GM18873 (cell line): ENCODE measurements around the gene CLCA1.

ENCODE experiments used
- ATAC-seq: cut with Tn5 transposase; IDR thresholded peaks from one replicate; pipeline ENCODE4 v1.9.1; 2021; ENCODE audit warnings: mild to moderate bottlenecking, moderate library complexity, moderate number of reproducible peaks; ENCODE audit not compliant: unreplicated experiment, low FRiP score

The CLCA1 gene

DNA sequence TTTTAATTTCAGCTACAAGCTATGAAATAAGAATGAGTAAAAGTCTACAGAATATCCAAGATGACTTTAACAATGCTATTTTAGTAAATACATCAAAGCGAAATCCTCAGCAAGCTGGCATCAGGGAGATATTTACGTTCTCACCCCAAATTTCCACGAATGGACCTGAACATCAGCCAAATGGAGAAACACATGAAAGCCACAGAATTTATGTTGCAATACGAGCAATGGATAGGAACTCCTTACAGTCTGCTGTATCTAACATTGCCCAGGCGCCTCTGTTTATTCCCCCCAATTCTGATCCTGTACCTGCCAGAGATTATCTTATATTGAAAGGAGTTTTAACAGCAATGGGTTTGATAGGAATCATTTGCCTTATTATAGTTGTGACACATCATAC is 13.7 kb upstream of the CLCA1 start:
- ATAC-seq, result no peak

- no peak for ATAC-seq
Observed at GRCh38 chr1:86460998-86461397, 7.7 kb upstream of the CLCA1 start.

DNA sequence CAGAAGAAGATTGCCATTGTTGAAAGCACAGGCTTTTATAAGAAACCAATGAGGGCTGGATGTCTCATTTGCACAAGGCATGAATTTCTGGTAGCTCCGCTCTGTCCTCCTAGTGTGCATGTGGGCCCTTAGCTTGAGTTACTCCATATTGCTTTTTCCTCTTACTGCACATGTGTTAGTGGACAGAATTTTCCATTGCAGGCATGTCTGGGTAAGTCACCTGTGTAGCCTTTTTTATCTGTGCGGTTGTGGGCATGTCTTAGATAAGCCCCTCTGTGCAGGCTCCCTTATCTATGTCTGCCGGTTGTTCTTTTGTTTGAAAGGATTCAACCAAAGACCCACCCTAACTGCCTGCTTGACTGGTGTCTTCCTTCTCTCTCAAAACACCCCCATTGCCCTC is 7.2 kb upstream of the CLCA1 start:
- no peak for ATAC-seq

DNA sequence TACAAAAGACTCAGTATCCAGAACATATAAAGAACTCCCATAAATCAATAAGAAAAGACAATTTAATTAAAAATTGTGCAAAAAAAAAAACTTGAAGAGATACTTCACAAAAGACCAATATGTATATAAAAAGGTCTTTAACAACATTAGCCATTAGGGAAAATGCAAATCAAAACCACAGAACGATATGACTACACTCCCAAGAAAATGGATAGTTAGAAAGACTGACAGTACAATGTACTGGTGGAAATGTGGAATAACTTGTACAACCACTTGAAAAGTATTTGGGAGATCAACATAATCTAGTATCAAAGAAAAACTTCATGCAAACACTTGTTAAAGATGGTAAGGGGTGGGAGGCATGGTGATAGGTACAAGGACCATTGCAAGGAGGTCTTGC is 3.9 kb upstream of the CLCA1 start:
- ATAC-seq, result no peak

- ATAC-seq, result no peak
Observed at GRCh38 chr1:86466109-86466844, 2.5 kb upstream of the CLCA1 start.

- no peak for ATAC-seq
Observed at GRCh38 chr1:86466986-86467385, 1.7 kb upstream of the CLCA1 start.

DNA sequence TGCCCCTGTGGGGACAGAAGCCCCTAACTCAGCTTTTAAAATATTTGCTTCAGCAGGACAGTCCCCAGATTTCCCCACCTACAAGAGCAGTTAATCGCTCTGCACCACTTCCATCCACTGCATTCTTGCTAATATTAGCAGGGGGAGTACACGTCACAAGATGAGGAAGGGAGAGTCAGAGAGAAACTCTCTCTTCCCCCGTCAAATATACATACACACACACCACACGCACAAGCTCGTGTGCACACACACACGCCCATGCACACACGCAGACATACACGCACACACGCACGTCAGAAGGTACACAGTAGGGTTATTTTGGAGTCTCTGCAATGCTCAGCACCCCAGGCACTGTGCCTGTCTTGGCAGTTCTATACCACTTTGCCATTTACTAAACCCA is 2.1 kb downstream of the CLCA1 start:
- ATAC-seq, result peak; percentile 58

GRCh38 chr1:86471291-86471690 is 2.6 kb downstream of the CLCA1 start:
- ATAC-seq, result no peak

GRCh38 chr1:86472152-86472551 is 3.4 kb downstream of the CLCA1 start:
- ATAC-seq, result no peak

DNA sequence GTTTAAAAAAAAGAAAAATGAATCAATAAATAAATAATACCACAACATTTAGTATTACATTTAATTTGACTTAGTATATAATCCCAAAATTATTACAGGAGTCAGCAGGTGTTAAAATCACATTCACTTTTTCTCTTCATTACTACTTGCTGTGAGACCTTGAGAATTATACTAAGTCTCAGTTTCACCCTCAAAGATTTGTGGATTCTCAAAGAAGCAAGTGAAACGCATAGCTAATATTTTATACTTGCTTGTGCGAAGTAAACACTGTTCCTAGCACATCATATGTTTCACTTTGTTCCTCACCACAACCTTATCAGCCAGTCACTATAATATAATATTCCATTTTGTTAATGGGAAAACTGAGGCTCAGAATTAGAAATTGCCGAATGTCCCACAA is 4.0 kb downstream of the CLCA1 start:
- ATAC-seq, result no peak

- ATAC-seq, result no peak
Observed at GRCh38 chr1:86477256-86477655, 8.5 kb downstream of the CLCA1 start.

DNA sequence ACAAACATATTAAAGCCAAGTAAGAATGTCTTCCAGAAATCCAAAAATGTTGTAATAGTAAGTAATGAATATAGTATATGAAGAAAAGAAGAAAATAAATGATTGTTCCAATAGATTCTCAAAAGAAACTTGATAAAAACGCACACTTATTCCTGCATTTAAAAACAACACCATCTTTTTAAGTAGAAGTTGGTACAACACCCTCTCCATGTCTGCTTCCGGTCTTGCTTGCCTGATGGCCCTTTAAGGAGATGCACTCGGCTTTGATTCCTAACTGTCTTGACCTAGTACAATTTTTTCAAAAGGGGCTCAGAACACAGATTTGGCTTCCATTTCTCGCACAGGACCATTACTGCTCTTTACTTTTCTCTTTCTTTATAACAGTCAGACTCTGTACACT is 9.0 kb downstream of the CLCA1 start:
- no peak for ATAC-seq

DNA sequence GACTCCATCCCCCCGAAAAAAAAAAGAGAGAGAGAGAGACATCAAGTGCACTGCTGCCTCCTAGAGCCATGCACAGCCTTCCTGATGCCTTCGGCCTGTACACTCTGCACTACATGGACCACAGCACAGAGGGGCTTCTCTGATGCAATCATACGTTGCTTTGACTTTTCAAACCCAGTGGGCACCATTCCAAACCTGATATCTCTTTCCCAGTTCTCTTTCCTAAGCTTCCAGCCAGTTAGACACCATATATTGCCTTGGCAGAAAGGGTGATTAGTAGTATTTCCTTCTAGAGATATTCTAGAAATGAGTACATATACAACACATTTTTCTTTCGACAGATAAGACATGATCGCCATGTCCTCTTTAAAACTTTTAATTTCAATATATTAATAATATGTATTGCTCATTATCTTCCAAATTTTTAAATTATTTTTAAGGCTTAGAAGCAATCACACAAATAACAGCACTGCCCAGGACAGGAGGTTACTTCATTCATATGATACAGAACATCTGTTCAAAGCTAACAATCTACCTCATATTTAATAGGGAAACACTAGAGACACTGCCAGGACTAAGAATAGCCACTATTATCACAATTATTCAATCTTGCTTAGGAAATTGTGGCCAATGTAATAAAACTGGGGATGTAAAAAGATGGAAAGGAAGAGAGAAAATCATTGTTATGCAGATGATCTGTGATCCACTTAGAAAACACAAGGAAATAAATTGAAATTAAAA is 9.9 kb downstream of the CLCA1 start:
- no peak for ATAC-seq

GRCh38 chr1:86481966-86482365 is 13.2 kb downstream of the CLCA1 start:
- ATAC-seq, result no peak

DNA sequence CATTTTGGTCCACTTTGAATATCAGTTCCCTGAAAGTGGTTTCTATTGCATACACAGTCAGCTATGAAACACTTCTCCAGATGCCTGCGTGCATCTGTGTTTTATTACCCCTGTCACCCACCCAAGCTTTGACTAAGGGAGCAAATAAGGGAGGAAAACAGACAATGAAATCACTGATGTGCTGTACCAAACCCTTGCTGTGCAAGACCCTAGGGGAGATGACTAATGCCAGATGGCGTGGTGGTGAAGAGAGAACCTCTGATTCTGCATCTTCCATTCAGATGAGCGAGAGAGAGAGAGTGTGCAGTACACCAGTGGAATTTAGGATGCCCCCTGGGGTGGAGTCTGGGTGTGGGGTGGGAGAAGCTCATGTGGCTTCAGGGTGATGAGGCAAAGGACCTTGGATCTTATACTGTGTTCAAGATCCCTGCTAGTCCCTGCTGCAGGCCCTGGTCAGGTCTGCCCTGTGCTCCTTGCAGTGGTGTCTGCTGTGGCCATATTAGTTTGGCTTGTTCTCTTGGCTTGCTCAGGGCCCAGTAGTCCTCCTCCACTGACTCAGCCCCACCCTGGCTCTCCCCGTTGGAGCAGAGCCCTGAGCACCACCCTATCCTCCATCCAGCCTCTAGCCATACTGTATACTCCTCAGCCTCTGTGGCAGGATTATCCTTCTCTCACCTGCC is 18.5 kb downstream of the CLCA1 start:
- no peak for ATAC-seq

DNA sequence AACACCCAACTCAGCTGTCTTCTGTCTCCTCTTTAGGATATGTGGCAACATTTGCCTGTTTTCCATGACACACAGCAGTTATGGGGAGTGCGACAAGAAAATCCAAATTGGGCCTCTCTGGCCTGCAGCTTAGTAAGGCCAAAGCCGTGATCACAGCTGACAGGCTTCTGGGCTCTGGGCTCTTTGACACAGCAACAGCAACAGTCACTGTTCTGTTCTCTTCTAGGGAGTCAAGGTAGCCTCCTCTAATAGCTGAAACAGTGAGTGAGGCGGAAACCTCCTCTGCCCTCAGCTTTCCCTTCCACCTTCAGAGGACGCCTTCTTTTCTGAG is 19.0 kb downstream of the CLCA1 start:
- ATAC-seq, result no peak

DNA sequence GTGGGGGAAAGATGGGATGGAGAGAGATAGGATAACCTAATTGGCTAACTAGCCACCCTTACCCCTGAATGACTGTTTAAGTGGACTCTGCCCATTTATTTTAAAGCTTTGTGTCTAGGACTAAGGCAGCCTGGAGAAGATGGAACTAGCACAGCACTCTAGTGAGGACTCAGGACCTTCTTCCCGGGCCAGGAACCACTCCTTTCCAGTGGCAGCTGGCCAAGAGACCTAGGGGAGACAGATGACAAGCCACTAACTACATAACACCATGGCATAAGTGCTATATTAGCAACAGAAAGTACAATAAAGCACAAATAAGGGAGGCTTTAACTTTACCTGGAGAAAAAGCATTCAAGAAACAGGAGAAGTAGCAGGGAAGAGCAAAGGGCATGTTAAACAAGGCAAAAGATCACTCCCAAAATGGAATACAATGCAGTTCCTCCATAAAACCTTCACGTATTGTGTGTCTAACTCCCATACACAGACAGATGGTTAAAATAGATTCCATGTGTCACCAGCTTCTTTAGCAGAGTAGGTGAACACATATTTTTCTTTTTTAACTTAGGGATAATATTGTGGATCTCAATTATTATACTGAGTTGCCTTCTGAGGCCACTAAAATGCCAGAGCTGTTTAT is 20.6 kb downstream of the CLCA1 start:
- no peak for ATAC-seq

GRCh38 chr1:86491171-86491950 is 22.6 kb downstream of the CLCA1 start:
- ATAC-seq, result no peak

DNA sequence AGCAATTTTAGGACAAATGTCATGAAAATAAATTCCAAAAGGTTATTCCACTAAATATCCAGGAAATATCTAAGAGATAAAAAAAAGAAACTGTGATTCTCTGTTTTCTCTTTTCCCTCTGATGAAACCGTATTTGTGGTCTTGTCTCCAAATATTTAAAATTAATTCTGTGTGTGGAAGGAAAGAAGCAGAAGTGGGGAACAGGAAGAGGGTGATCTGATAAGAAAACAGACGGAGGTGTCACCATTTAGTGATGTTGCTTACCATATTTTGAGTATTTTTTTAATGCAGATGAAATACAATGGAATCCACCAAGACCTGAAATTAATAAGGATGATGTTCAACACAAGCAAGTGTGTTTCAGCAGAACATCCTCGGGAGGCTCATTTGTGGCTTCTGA is 29.6 kb downstream of the CLCA1 start:
- ATAC-seq, result no peak

DNA sequence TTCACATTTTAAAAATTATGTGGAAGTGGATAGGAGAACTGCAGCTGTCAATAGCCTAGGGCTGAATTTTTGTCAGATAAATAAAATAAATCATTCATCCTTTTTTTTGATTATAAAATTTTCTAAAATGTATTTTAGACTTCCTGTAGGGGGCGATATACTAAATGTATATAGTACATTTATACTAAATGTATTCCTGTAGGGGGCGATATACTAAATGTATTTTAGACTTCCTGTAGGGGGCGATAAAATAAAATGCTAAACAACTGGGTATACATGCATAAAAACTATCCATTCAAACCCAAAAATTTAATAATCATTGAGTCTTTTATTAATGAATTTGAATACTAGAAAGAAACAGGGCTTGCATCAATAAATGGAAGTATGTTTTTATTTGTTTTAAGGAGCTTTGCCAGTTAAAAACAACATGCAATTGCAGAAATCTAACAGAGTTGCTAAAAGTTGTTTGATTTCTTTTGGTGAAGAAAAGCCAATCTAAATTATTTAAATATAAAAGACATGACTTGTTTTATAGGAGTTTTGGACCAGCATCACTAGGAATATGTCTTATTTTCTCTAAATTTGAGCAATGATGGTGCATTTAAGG is 31.4 kb downstream of the CLCA1 start:
- no peak for ATAC-seq
